ENCODE measurements around the gene TEDC2.

- TF ChIP-seq CTCF (conservative IDR thresholded peaks at IDR 0.05; ENCODE audit: low read length), result peak; percentile 59
- no peak for TF ChIP-seq EZH2phosphoT487 (IDR thresholded peaks at IDR 0.05; ENCODE audit: borderline replicate concordance, low read depth, low read length)
Observed at GRCh38 chr16:2432286-2432685, 27.6 kb upstream of the TEDC2 start.
